A549 (cell line): ENCODE data around the gene SGTA. TPM values are rescaled to one million over a fixed set of nuclear protein-coding genes. Genes with fewer than 3 reads are reported as not detected.
A peak's percentile ranks its signal among the peaks of the same experiment; 100 is the strongest.

Source experiments
- ATAC-seq, 2 experiments: fragments of 200-7000 bp in 1 of 2; fragments of >200 bp in 1 of 2; cut with Nextera tagmentation in 1 of 2; cut with Tn5 transposase in 1 of 2; 3 replicates each; pipeline versions ENCODE4 v1.8.0 to v1.9.1; 2018 to 2020; ENCODE audit warnings: mild to moderate bottlenecking in 1 of 2, moderate library complexity in 1 of 2
- CTCF ChIA-PET: fragments of 300-600 bp; sonication (Branson Sonifier 250); formaldehyde crosslinking; extraction: SDS; loops from one replicate; lab custom pipeline; 2021; ENCODE audit warnings: antibody characterized with exemption, inconsistent platforms; lab: Yijun Ruan, JAX
- POLR2A ChIA-PET: fragments of 350-600 bp; formaldehyde crosslinking; extraction: SDS; loops from one replicate; lab custom pipeline; 2021; ENCODE audit warnings: antibody characterized with exemption, inconsistent platforms; lab: Yijun Ruan, JAX
- DNase-seq, 2 experiments: peaks; one replicate each; pipeline versions ENCODE4 v3.0.0 to v3.0.0-alpha.2; 2011 to 2016; ENCODE audit warnings: low read depth in 1 of 2, low spot score in 1 of 2
- FAIRE-seq: peaks from 2 replicates; lab custom pipeline; 2011; peaks lifted over from hg19 to GRCh38; lab: Jason Lieb, UNC
- H3K27ac ChIP-seq, 2 experiments: fragments of >200 bp; sonication (Bioruptor Twin); formaldehyde crosslinking; 3 replicates each; pipeline ENCODE4 v1.5.1; 2016 to 2017
- H3K4me1 ChIP-seq: fragments of >200 bp; sonication (Bioruptor Twin); formaldehyde crosslinking; 3 replicates; pipeline ENCODE4 v1.6.1; 2016
- H3K4me2 ChIP-seq: fragments of >200 bp; sonication (Bioruptor Twin); formaldehyde crosslinking; 3 replicates; pipeline ENCODE4 v1.6.1; 2016
- H3K4me3 ChIP-seq: fragments of >200 bp; sonication (Bioruptor Twin); formaldehyde crosslinking; 3 replicates; pipeline ENCODE4 v1.5.1; 2016
- H3K9me3 ChIP-seq: fragments of >200 bp; sonication (Bioruptor Twin); formaldehyde crosslinking; 3 replicates; pipeline ENCODE4 v1.6.1; 2016
- BHLHE40 ChIP-seq: IDR thresholded peaks from 2 replicates; pipeline ENCODE4 v1.6.1; 2012; ENCODE audit warnings: low read depth, low read length, inconsistent platforms
- CBX2 ChIP-seq: fragments of 200-600 bp; sonication (generic); IDR thresholded peaks from 2 replicates; pipeline ENCODE4 v1.6.1; 2016; ENCODE audit warnings: low read depth, mild to moderate bottlenecking, borderline replicate concordance
- CBX8 ChIP-seq: fragments of 200-600 bp; sonication (generic); IDR thresholded peaks from 2 replicates; pipeline ENCODE4 v1.6.1; 2016
- EHF ChIP-seq: fragments of 250-450 bp; sonication (Bioruptor Pico); IDR thresholded peaks from 2 replicates; pipeline ENCODE4 v1.5.0; 2020; ENCODE audit warnings: mild to moderate bottlenecking
- EHMT2 ChIP-seq: fragments of 200-600 bp; sonication (generic); IDR thresholded peaks from 2 replicates; pipeline ENCODE4 v1.6.1; 2016; ENCODE audit warnings: antibody characterized with exemption, low read depth, mild to moderate bottlenecking, moderate library complexity
- EP300 ChIP-seq, 2 experiments: fragments of >200 bp; sonication (Bioruptor Twin); formaldehyde crosslinking; IDR thresholded peaks; 2 replicates in 1 of 2; 3 replicates in 1 of 2; pipeline ENCODE4 v1.6.1; 2016 to 2017
- FOSB ChIP-seq: fragments of 250-450 bp; sonication (Bioruptor Pico); IDR thresholded peaks from 2 replicates; pipeline ENCODE4 v1.5.0; 2020; ENCODE audit warnings: mild to moderate bottlenecking, moderate library complexity
- FOSL2 ChIP-seq, 2 experiments: fragments of 450-650 bp in 1 of 2; fragments of >200 bp in 1 of 2; sonication (Bioruptor Twin) in 1 of 2; formaldehyde crosslinking; IDR thresholded peaks; 2 replicates each; pipeline versions ENCODE4 v1.5.0 to v1.6.1; 2016 to 2020; ENCODE audit warnings: mild to moderate bottlenecking in 1 of 2, moderate library complexity in 1 of 2
- GATA3 ChIP-seq: IDR thresholded peaks from 2 replicates; pipeline ENCODE4 v1.6.1; 2012; ENCODE audit warnings: borderline replicate concordance
- HDAC2 ChIP-seq: fragments of 200-600 bp; sonication (generic); IDR thresholded peaks from 2 replicates; pipeline ENCODE4 v1.6.1; 2016
- HEYL ChIP-seq: fragments of 250-450 bp; sonication (Bioruptor Pico); IDR thresholded peaks from 2 replicates; pipeline ENCODE4 v1.8.0; 2021; ENCODE audit warnings: mild to moderate bottlenecking, moderate library complexity
- HOXB13 ChIP-seq: fragments of 250-450 bp; sonication (Bioruptor Pico); IDR thresholded peaks from 2 replicates; pipeline ENCODE4 v1.5.0; 2020; ENCODE audit warnings: low read depth, mild to moderate bottlenecking, moderate library complexity
- HOXB5 ChIP-seq: fragments of 250-450 bp; sonication (Bioruptor Pico); IDR thresholded peaks from 2 replicates; pipeline ENCODE4 v1.5.0; 2020; ENCODE audit warnings: mild to moderate bottlenecking, moderate library complexity
- JUN ChIP-seq, 2 experiments: fragments of >200 bp; sonication (Bioruptor Twin); formaldehyde crosslinking; IDR thresholded peaks; 2 replicates in 1 of 2; 3 replicates in 1 of 2; pipeline ENCODE4 v1.6.1; 2016 to 2017
- MAFK ChIP-seq: fragments of 450-650 bp; IDR thresholded peaks from 2 replicates; pipeline ENCODE4 v1.6.1; 2014; ENCODE audit not compliant: partially characterized antibody
- MAZ ChIP-seq: fragments of 150-350 bp; IDR thresholded peaks from 2 replicates; pipeline ENCODE4 v1.6.1; 2014; ENCODE audit warnings: antibody characterized with exemption, low read depth, low read length, borderline replicate concordance
- MYC ChIP-seq: IDR thresholded peaks from 2 replicates; pipeline ENCODE4 v1.6.1; 2012; ENCODE audit warnings: mild to moderate bottlenecking, inconsistent platforms, low read length, improper control_type of control experiment, borderline replicate concordance
- NPAS2 ChIP-seq: fragments of 250-450 bp; sonication (Bioruptor Pico); IDR thresholded peaks from 2 replicates; pipeline ENCODE4 v1.8.0; 2022; ENCODE audit warnings: mild to moderate bottlenecking, moderate library complexity, borderline replicate concordance
- PHF8 ChIP-seq: fragments of 200-600 bp; sonication (generic); IDR thresholded peaks from 2 replicates; pipeline ENCODE4 v1.6.1; 2016; ENCODE audit warnings: low read depth, mild to moderate bottlenecking, antibody characterized with exemption, moderate library complexity, borderline replicate concordance
- POLR2A ChIP-seq: IDR thresholded peaks from 2 replicates; pipeline ENCODE4 v1.6.1; 2012; ENCODE audit warnings: mild to moderate bottlenecking, low read length
- RARB ChIP-seq: fragments of 250-450 bp; sonication (Bioruptor Pico); IDR thresholded peaks from 2 replicates; pipeline ENCODE4 v1.8.0; 2021; ENCODE audit warnings: mild to moderate bottlenecking, moderate library complexity
- RNF2 ChIP-seq: fragments of 200-600 bp; sonication (generic); IDR thresholded peaks from 2 replicates; pipeline ENCODE4 v1.6.1; 2016; ENCODE audit warnings: low read depth, mild to moderate bottlenecking, antibody characterized with exemption, moderate library complexity, borderline replicate concordance
- SREBF2 ChIP-seq: fragments of 450-650 bp; IDR thresholded peaks from 2 replicates; pipeline ENCODE4 v1.6.1; 2014; ENCODE audit warnings: mild to moderate bottlenecking, moderate library complexity
- TFCP2L1 ChIP-seq: fragments of 250-450 bp; sonication (Bioruptor Pico); IDR thresholded peaks from 2 replicates; pipeline ENCODE4 v1.5.0; 2021; ENCODE audit warnings: mild to moderate bottlenecking
- ZC3H11A ChIP-seq: fragments of 450-650 bp; IDR thresholded peaks from 2 replicates; pipeline ENCODE4 v1.6.1; 2014; ENCODE audit warnings: antibody characterized with exemption, mild to moderate bottlenecking
- ZFP36 ChIP-seq: fragments of 450-650 bp; IDR thresholded peaks from 2 replicates; pipeline ENCODE4 v1.6.1; 2014; ENCODE audit warnings: borderline replicate concordance; ENCODE audit not compliant: partially characterized antibody
- ZNF302 ChIP-seq: fragments of 250-450 bp; sonication (Bioruptor Pico); IDR thresholded peaks from 2 replicates; pipeline ENCODE4 v1.9.0; 2021; ENCODE audit warnings: inconsistent platforms, mild to moderate bottlenecking, moderate library complexity
- ZSCAN20 ChIP-seq: fragments of 250-450 bp; sonication (Bioruptor Pico); IDR thresholded peaks from 2 replicates; pipeline ENCODE4 v1.8.0; 2022; ENCODE audit warnings: mild to moderate bottlenecking, moderate library complexity
- WGBS: methylation state at CpG from one replicate; pipeline ENCODE4 v1.1.6; 2017; ENCODE audit errors: missing lambda C conversion rate; 5-methylcytosine and 5-hydroxymethylcytosine counted together
- polyA plus RNA-seq, 4 experiments: library from polyadenylated mRNA; depleted of rRNA in 3 of 4; stranded (reverse); fragments of >200 nt; fragmentation: RNase III in 1 of 4; extraction: RNeasy Plus Mini Kit Qiagen cat#74134 plus additional on column Dnase treatment in 1 of 4; gene quantifications; 2 replicates in 3 of 4; 3 replicates in 1 of 4; pipeline ENCODE4 v1.2.3, GENCODE V29; 2011 to 2017
- TF ChIP-seq, protein P1 (sequence below): fragments of >200 bp; sonication (Bioruptor Twin); formaldehyde crosslinking; IDR thresholded peaks from 3 replicates; pipeline ENCODE4 v1.5.1; 2016
- TF ChIP-seq, protein P2 (sequence below): fragments of 250-450 bp; sonication (Bioruptor Pico); IDR thresholded peaks from 2 replicates; pipeline ENCODE4 v1.5.0; 2020; ENCODE audit warnings: low read depth, mild to moderate bottlenecking, moderate library complexity
- TF ChIP-seq, protein P3 (sequence below): fragments of >200 bp; sonication (Bioruptor Twin); formaldehyde crosslinking; IDR thresholded peaks from 3 replicates; pipeline ENCODE4 v1.6.1; 2016

Gene SGTA
- polyA plus RNA-seq, 2 of the 4 experiments (the other 2 are of a cell fraction), result 39.1 to 48.0 TPM

DNA sequence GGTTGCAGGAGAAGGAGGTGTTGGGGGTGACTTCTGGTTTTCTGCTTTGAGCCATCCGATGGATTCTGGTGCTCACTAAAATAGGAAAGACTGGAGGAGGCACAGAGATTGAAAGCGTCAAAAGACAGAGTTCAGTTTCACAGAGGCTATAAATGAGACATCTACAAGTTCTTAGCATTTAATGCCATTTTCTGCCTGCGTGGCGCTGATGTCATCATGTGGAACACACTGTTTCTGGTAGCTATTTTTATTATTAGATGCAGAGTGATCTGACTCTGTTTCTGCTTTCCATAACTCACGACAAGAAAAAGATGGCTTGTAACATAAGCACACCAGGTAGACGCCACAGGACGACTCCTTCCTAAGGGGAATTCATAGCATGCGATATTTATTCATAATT, 40.0 kb downstream of the SGTA start:
- no peak for FAIRE-seq
- H3K9me3 ChIP-seq, result no peaks in the 10 kb centered on the region
- no peak overlapping the region for H3K4me2 ChIP-seq
- ATAC-seq, result no peak
- H3K27ac ChIP-seq, result no peak overlapping the region
- no peak for TF ChIP-seq HOXB5 (CRISPR knock-in tag)
- TF ChIP-seq MAFK, result no peak
- no peak for TF ChIP-seq ZNF302 (CRISPR knock-in tag)
- TF ChIP-seq POLR2A, result no peak
- TF ChIP-seq TFCP2L1 (CRISPR knock-in tag), result no peak
- 27% methylated on average over 8 of the region's 8 CpGs for WGBS
- CTCF ChIA-PET, result no interaction called here
- POLR2A ChIA-PET, result no interaction called here
- H3K4me3 ChIP-seq, result no peak overlapping the region
- H3K4me1 ChIP-seq, result 0 out of 3 replicates have a peak, but pooled peaks cover 3% of the 10 kb centered on the region
- no peak for DNase-seq

DNA sequence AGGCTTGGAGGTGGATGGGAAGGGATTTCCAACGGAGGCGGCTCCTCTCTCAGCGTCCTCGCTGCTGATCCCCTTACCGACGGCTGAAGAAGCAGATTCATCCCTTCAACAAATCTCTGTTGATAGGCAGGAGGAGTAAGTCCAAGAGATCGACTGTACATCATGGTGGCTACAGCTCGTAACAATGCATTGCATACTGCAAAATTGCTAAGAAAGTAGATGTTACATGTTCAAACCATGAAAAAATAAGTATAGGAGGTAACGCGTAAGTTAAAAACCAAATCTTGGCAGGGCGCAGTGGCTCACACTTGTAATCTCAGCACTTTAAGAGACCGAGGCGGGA, 42.8 kb downstream of the SGTA start:
- Histone ChIP-seq H3K4me2 (0 out of 3 replicates have a peak overlapping the region, but pooled peaks have one; percentile 20), H3K27ac (no peak overlapping the region), H3K9me3 (no peaks in the 10 kb centered on the region), H3K4me3 (no peak overlapping the region), H3K4me1 (0 out of 3 replicates have a peak, but pooled peaks cover 3% of the 10 kb centered on the region)
- CTCF ChIA-PET, result interaction anchor here (0.6 to 4.2 kb wide), 3 partner anchors 9 to 412 kb away, joined by 4 to 16 read pairs (median 11); no protein-coding TSS in a partner anchor
- 51% methylated on average over 13 of the region's 13 CpGs for WGBS
- FAIRE-seq (no peak), DNase-seq (no peak), ATAC-seq (no peak)
- POLR2A ChIA-PET, result interaction anchor here (0.7 kb wide), 1 partner anchor 39 kb away, joined by 4 read pairs; no protein-coding TSS in a partner anchor
- peak; percentile 13; the same call in 1 of the 2 replicates for TF ChIP-seq HDAC2
- no peak for TF ChIP-seq FOSL2 (IDR thresholded peaks at IDR 0.05)
- no peak for TF ChIP-seq FOSL2 (CRISPR knock-in tag; IDR thresholded peaks at IDR 0.05)

DNA sequence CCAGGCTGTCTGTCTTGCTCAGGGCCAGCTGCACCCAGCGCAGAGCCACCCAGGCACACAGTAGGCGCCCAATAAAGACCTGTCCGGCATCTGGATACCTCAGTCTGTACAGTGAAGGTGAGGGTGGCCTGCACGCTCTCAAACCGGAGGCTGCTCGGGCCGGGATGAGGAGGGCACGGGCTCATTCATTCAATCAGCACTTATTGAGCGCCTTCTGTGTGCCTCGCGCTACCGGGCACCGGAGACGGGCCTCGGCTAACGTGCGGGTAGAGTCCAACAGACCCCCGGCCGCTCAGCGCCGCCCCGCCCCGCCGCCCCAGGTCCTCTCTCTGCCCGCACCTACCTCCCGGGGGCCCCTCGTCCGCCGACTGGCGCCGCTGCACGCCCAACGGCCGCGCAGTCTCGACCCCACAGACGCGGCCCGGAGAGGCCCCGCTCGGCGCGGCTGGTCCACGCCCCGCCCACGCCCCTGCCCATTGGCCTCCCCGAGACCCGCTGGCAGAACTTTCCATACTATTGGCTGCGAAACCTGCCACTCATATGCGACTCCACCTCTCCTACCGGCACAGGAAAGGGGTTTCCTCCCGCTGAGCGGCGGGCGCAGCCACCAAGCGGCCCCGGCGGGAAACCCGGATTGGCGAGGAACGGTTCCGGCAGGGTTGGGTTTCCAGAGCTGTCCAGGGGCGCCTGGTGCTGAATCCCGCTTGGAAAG, 43.3 kb downstream of the SGTA start, which contains the start of gene SLC39A3:
Gene SLC39A3, minus strand, starts transcription at position 416 of the 712 bp plus-strand sequence. CDS start 2,760 bp downstream, outside the sequence.
- Histone ChIP-seq H3K4me3 (peak within 1 kb of the TSS; percentile 91), H3K9me3 (no peaks in the 10 kb centered on the region), H3K4me2 (peak within 1 kb of the TSS; percentile 92), H3K4me1 (0 out of 3 replicates have a peak, but pooled peaks cover 3% of the 10 kb centered on the region), H3K27ac (peak within 1 kb of the TSS; percentile 74 to 96)
- 0% methylated on average over 5 of the region's 64 CpGs for WGBS
- ChIA-PET POLR2A (interaction anchor here (0.6 to 1.1 kb wide), 3 partner anchors 38 to 197 kb away, joined by 3 to 6 read pairs (median 4); no protein-coding TSS in a partner anchor), CTCF (interaction anchor here (1.4 to 4.2 kb wide), 3 partner anchors 10 to 103 kb away, joined by 4 to 16 read pairs (median 11); no protein-coding TSS in a partner anchor)
- DNase-seq (peak; percentile 97 to 99), ATAC-seq (peak; percentile 99 to 100), FAIRE-seq (no peak)
- TF ChIP-seq, protein P1, sequence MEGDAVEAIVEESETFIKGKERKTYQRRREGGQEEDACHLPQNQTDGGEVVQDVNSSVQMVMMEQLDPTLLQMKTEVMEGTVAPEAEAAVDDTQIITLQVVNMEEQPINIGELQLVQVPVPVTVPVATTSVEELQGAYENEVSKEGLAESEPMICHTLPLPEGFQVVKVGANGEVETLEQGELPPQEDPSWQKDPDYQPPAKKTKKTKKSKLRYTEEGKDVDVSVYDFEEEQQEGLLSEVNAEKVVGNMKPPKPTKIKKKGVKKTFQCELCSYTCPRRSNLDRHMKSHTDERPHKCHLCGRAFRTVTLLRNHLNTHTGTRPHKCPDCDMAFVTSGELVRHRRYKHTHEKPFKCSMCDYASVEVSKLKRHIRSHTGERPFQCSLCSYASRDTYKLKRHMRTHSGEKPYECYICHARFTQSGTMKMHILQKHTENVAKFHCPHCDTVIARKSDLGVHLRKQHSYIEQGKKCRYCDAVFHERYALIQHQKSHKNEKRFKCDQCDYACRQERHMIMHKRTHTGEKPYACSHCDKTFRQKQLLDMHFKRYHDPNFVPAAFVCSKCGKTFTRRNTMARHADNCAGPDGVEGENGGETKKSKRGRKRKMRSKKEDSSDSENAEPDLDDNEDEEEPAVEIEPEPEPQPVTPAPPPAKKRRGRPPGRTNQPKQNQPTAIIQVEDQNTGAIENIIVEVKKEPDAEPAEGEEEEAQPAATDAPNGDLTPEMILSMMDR, result no peak
- TF ChIP-seq, protein P2, sequence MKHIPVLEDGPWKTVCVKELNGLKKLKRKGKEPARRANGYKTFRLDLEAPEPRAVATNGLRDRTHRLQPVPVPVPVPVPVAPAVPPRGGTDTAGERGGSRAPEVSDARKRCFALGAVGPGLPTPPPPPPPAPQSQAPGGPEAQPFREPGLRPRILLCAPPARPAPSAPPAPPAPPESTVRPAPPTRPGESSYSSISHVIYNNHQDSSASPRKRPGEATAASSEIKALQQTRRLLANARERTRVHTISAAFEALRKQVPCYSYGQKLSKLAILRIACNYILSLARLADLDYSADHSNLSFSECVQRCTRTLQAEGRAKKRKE (CRISPR knock-in tag), result peak; percentile 91
- TF ChIP-seq BHLHE40 (no peak), JUN (IDR thresholded peaks at IDR 0.05) (peak in 1 of 2 experiments; percentile 62; a peak in 3 of 5 replicates), ZSCAN20 (CRISPR knock-in tag) (peak; percentile 81; the same call in 1 of the 2 replicates), NPAS2 (CRISPR knock-in tag) (no peak), HEYL (CRISPR knock-in tag) (0 out of 2 replicates have a peak, but pooled peaks have one; percentile 58), HOXB13 (CRISPR knock-in tag) (peak; percentile 82), SREBF2 (no peak), ZC3H11A (0 out of 2 replicates have a peak, but pooled peaks have one; percentile 13), PHF8 (peak; percentile 74; the same call in 1 of the 2 replicates), FOSL2 (IDR thresholded peaks at IDR 0.05) (no peak), FOSL2 (CRISPR knock-in tag; IDR thresholded peaks at IDR 0.05) (no peak), MYC (no peak), GATA3 (no peak; the same call in 1 of the 2 replicates), EHF (CRISPR knock-in tag) (peak; percentile 77), MAZ (0 out of 2 replicates have a peak, but pooled peaks have one; percentile 43), RARB (CRISPR knock-in tag) (no peak), RNF2 (no peak), FOSB (no peak), ZFP36 (peak; percentile 16), CBX2 (no peak), EP300 (IDR thresholded peaks at IDR 0.05) (no peak), EHMT2 (peak; percentile 95), CBX8 (no peak)
- TF ChIP-seq, protein P3, sequence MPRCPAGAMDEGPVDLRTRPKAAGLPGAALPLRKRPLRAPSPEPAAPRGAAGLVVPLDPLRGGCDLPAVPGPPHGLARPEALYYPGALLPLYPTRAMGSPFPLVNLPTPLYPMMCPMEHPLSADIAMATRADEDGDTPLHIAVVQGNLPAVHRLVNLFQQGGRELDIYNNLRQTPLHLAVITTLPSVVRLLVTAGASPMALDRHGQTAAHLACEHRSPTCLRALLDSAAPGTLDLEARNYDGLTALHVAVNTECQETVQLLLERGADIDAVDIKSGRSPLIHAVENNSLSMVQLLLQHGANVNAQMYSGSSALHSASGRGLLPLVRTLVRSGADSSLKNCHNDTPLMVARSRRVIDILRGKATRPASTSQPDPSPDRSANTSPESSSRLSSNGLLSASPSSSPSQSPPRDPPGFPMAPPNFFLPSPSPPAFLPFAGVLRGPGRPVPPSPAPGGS, result no peak
